WTC11 (cell line): ENCODE measurements around the gene ITGB3. TPM values are rescaled to one million over a fixed set of nuclear protein-coding genes. Genes with fewer than 3 reads are reported as not detected.

Source experiments
- ATAC-seq: fragments of 200-7000 bp; cut with Tn5 transposase; 2 replicates; pipeline ENCODE4 v1.10.0; 2021; ENCODE audit warnings: mild to moderate bottlenecking, moderate library complexity
- CTCF ChIA-PET: fragments of 300-600 bp; sonication (Branson Sonifier 250); formaldehyde crosslinking; loops from one replicate; lab custom pipeline; 2021; ENCODE audit warnings: antibody characterized with exemption; lab: Charles Lee
- POLR2A ChIA-PET: fragments of 350-600 bp; sonication (Branson Sonifier 250); formaldehyde crosslinking; loops from one replicate; lab custom pipeline; 2021; ENCODE audit warnings: antibody characterized with exemption; lab: Charles Lee
- DNase-seq: peaks from one replicate; pipeline ENCODE4 v3.0.0; 2021; ENCODE audit warnings: low spot score
- H3K27ac Mint-ChIP-seq: 2 replicates; pipeline ENCODE4 v1.8.0; 2021; ENCODE audit warnings: mixed read lengths
- H3K27me3 Mint-ChIP-seq: 2 replicates; pipeline ENCODE4 v1.8.0; 2021; ENCODE audit warnings: low read depth, mild to moderate bottlenecking, moderate library complexity, mixed read lengths
- H3K36me3 Mint-ChIP-seq: 2 replicates; pipeline ENCODE4 v1.8.0; 2021; ENCODE audit warnings: mixed read lengths
- H3K4me1 Mint-ChIP-seq: 2 replicates; pipeline ENCODE4 v1.8.0; 2022; ENCODE audit warnings: mixed read lengths
- H3K4me3 Mint-ChIP-seq: 2 replicates; pipeline ENCODE4 v1.8.0; 2021; ENCODE audit warnings: mild to moderate bottlenecking, moderate library complexity, mixed read lengths
- H3K9me3 Mint-ChIP-seq: 2 replicates; pipeline ENCODE4 v1.8.0; 2021; ENCODE audit warnings: mixed read lengths
- ATF1 ChIP-seq: sonication (generic); formaldehyde crosslinking; IDR thresholded peaks from 2 replicates; pipeline ENCODE4 v1.8.1; 2023; ENCODE audit warnings: mild to moderate bottlenecking, moderate library complexity, missing genetic modification reagents
- ETV6 ChIP-seq: sonication (generic); formaldehyde crosslinking; IDR thresholded peaks from 2 replicates; pipeline ENCODE4 v1.8.1; 2022; ENCODE audit warnings: mild to moderate bottlenecking, missing genetic modification reagents
- HMGA2 ChIP-seq: fragments of 250-450 bp; sonication (Bioruptor Pico); IDR thresholded peaks from 2 replicates; pipeline ENCODE4 v1.4.0; 2021; ENCODE audit warnings: mild to moderate bottlenecking, moderate library complexity
- JAZF1 ChIP-seq: fragments of 250-450 bp; sonication (Bioruptor Pico); IDR thresholded peaks from 2 replicates; pipeline ENCODE4 v1.9.0; 2021; ENCODE audit warnings: moderate library complexity, mild to moderate bottlenecking, inconsistent platforms
- MYBL2 ChIP-seq: sonication (generic); formaldehyde crosslinking; IDR thresholded peaks from 2 replicates; pipeline ENCODE4 v1.8.1; 2023; ENCODE audit warnings: mild to moderate bottlenecking, moderate library complexity, missing genetic modification reagents
- NFE2L1 ChIP-seq: sonication (generic); formaldehyde crosslinking; IDR thresholded peaks from 2 replicates; pipeline ENCODE4 v1.8.1; 2023; ENCODE audit warnings: missing genetic modification reagents
- NFYB ChIP-seq: sonication (generic); formaldehyde crosslinking; conservative IDR thresholded peaks from 2 replicates; pipeline ENCODE4 v1.8.0; 2022; ENCODE audit warnings: low read depth, missing genetic modification reagents
- NR3C1 ChIP-seq: sonication (generic); formaldehyde crosslinking; conservative IDR thresholded peaks from 2 replicates; pipeline ENCODE4 v1.8.1; 2023; ENCODE audit warnings: low read depth, mild to moderate bottlenecking, missing genetic modification reagents
- OVOL2 ChIP-seq: fragments of 250-450 bp; sonication (Bioruptor Pico); IDR thresholded peaks from 2 replicates; pipeline ENCODE4 v1.9.0; 2021; ENCODE audit warnings: mild to moderate bottlenecking, borderline replicate concordance
- PRRX2 ChIP-seq: fragments of 250-450 bp; sonication (Bioruptor Pico); IDR thresholded peaks from 2 replicates; pipeline ENCODE4 v1.8.0; 2021; ENCODE audit warnings: mild to moderate bottlenecking
- RELA ChIP-seq: sonication (generic); formaldehyde crosslinking; IDR thresholded peaks from 2 replicates; pipeline ENCODE4 v1.8.1; 2022; ENCODE audit warnings: missing genetic modification reagents, mild to moderate bottlenecking, borderline replicate concordance
- SMAD4 ChIP-seq: sonication (generic); formaldehyde crosslinking; IDR thresholded peaks from 2 replicates; pipeline ENCODE4 v1.8.0; 2022; ENCODE audit warnings: mild to moderate bottlenecking, missing genetic modification reagents
- SP1 ChIP-seq: sonication (generic); formaldehyde crosslinking; conservative IDR thresholded peaks from 2 replicates; pipeline ENCODE4 v1.8.1; 2022; ENCODE audit warnings: missing genetic modification reagents
- total RNA-seq: library from RNA; stranded (reverse); gene quantifications from 3 replicates; pipeline ENCODE4 v1.2.3, GENCODE V29; 2021
- TF ChIP-seq, protein P1 (sequence below): sonication (generic); formaldehyde crosslinking; IDR thresholded peaks from 2 replicates; pipeline ENCODE4 v1.8.1; 2023; ENCODE audit warnings: mild to moderate bottlenecking, missing genetic modification reagents, borderline replicate concordance
- TF ChIP-seq, protein P2 (sequence below): fragments of 250-450 bp; sonication (Bioruptor Pico); IDR thresholded peaks from 2 replicates; pipeline ENCODE4 v1.9.0; 2021; ENCODE audit warnings: mild to moderate bottlenecking
- TF ChIP-seq, protein P3 (sequence below): sonication (generic); formaldehyde crosslinking; conservative IDR thresholded peaks from 2 replicates; pipeline ENCODE4 v1.8.1; 2022; ENCODE audit warnings: mild to moderate bottlenecking, missing genetic modification reagents
- TF ChIP-seq, protein P4 (sequence below): sonication (generic); formaldehyde crosslinking; IDR thresholded peaks from 2 replicates; pipeline ENCODE4 v1.8.1; 2023; ENCODE audit warnings: mild to moderate bottlenecking, missing genetic modification reagents
- TF ChIP-seq, protein P5 (sequence below): sonication (generic); formaldehyde crosslinking; IDR thresholded peaks from 2 replicates; pipeline ENCODE4 v1.8.1; 2023; ENCODE audit warnings: mild to moderate bottlenecking, missing genetic modification reagents

Gene ITGB3
- total RNA-seq, 1 experiment from 2014 or later, result 0.04 TPM

DNA sequence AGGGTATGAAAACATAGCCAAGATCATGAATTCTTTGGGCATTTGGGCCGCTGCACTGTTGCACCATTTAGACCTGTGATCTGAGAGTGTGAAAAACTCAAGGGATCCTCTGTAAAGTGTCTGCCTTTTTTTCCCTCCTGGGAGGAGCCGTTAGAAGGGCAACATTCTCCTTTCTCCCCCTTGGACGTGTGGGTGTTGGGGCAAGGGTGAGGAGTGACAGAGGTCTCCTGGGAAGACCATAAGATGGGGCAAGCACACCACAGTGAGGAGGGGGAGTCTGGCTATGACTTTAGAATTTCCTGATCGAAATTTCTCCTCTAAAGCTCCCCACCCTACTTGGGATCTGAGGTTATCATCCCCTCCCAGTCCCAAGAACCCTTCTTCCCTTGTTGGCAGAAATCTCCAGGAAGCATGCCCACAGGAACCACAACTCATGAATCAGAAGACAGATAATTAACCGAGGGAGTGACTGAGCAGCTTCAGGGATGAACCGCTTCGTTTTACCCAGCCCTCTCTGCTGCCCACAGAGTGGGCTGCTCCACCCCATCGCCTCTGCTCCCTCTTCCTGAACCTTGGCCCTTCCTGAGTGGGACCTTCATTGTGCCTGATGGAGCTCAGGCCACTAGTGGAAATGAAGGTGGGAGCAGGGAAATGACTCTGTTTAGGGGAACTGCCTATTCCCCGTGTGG lies 4.2 kb downstream of the ITGB3 start:
- Mint-ChIP-seq H3K27ac (no peak overlapping the region), H3K36me3 (no peaks in the 10 kb centered on the region), H3K27me3 (peaks cover 53% of the 10 kb centered on the region), H3K4me3 (no peak overlapping the region), H3K4me1 (peaks cover 43% of the 10 kb centered on the region), H3K9me3 (no peaks in the 10 kb centered on the region)
- ChIA-PET POLR2A (no interaction called here), CTCF (no interaction called here)
- DNase-seq, result no peak
- TF ChIP-seq RELA (CRISPR knock-in tag) (no peak), HMGA2 (CRISPR knock-in tag) (no peak), NFE2L1 (CRISPR knock-in tag) (no peak), SMAD4 (CRISPR knock-in tag) (no peak), NR3C1 (CRISPR knock-in tag) (no peak)
- TF ChIP-seq, protein P1, sequence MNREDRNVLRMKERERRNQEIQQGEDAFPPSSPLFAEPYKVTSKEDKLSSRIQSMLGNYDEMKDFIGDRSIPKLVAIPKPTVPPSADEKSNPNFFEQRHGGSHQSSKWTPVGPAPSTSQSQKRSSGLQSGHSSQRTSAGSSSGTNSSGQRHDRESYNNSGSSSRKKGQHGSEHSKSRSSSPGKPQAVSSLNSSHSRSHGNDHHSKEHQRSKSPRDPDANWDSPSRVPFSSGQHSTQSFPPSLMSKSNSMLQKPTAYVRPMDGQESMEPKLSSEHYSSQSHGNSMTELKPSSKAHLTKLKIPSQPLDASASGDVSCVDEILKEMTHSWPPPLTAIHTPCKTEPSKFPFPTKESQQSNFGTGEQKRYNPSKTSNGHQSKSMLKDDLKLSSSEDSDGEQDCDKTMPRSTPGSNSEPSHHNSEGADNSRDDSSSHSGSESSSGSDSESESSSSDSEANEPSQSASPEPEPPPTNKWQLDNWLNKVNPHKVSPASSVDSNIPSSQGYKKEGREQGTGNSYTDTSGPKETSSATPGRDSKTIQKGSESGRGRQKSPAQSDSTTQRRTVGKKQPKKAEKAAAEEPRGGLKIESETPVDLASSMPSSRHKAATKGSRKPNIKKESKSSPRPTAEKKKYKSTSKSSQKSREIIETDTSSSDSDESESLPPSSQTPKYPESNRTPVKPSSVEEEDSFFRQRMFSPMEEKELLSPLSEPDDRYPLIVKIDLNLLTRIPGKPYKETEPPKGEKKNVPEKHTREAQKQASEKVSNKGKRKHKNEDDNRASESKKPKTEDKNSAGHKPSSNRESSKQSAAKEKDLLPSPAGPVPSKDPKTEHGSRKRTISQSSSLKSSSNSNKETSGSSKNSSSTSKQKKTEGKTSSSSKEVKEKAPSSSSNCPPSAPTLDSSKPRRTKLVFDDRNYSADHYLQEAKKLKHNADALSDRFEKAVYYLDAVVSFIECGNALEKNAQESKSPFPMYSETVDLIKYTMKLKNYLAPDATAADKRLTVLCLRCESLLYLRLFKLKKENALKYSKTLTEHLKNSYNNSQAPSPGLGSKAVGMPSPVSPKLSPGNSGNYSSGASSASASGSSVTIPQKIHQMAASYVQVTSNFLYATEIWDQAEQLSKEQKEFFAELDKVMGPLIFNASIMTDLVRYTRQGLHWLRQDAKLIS (CRISPR knock-in tag), result no peak
- ATAC-seq, result no peak

DNA sequence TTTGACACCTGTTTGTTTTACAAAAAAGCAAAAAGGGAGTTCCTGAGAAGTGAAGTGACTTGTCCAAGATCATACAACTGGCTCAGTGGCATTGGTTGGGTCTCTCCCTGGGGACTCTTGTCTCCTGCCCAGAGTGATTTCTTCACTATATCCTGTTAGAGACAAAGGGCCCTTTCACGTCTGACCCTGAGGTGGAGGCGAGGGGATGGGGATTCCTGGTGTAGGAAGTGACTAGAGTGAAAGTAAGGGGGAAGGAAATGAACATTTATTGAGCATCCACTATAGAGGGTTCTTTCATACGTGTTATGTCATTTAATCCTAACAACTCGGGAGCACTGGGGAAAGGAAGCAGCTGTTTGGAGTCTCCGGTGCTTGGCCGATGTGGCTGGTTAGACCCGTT lies 9.0 kb downstream of the ITGB3 start:
- H3K27ac Mint-ChIP-seq, result no peak overlapping the region
- CTCF ChIA-PET, result no interaction called here
- ATAC-seq (no peak), DNase-seq (no peak)
- TF ChIP-seq, protein P2, sequence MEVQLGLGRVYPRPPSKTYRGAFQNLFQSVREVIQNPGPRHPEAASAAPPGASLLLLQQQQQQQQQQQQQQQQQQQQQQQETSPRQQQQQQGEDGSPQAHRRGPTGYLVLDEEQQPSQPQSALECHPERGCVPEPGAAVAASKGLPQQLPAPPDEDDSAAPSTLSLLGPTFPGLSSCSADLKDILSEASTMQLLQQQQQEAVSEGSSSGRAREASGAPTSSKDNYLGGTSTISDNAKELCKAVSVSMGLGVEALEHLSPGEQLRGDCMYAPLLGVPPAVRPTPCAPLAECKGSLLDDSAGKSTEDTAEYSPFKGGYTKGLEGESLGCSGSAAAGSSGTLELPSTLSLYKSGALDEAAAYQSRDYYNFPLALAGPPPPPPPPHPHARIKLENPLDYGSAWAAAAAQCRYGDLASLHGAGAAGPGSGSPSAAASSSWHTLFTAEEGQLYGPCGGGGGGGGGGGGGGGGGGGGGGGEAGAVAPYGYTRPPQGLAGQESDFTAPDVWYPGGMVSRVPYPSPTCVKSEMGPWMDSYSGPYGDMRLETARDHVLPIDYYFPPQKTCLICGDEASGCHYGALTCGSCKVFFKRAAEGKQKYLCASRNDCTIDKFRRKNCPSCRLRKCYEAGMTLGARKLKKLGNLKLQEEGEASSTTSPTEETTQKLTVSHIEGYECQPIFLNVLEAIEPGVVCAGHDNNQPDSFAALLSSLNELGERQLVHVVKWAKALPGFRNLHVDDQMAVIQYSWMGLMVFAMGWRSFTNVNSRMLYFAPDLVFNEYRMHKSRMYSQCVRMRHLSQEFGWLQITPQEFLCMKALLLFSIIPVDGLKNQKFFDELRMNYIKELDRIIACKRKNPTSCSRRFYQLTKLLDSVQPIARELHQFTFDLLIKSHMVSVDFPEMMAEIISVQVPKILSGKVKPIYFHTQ (CRISPR knock-in tag), result no peak
- TF ChIP-seq, protein P3, sequence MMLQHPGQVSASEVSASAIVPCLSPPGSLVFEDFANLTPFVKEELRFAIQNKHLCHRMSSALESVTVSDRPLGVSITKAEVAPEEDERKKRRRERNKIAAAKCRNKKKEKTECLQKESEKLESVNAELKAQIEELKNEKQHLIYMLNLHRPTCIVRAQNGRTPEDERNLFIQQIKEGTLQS (CRISPR knock-in tag), result no peak
- TF ChIP-seq, protein P4, sequence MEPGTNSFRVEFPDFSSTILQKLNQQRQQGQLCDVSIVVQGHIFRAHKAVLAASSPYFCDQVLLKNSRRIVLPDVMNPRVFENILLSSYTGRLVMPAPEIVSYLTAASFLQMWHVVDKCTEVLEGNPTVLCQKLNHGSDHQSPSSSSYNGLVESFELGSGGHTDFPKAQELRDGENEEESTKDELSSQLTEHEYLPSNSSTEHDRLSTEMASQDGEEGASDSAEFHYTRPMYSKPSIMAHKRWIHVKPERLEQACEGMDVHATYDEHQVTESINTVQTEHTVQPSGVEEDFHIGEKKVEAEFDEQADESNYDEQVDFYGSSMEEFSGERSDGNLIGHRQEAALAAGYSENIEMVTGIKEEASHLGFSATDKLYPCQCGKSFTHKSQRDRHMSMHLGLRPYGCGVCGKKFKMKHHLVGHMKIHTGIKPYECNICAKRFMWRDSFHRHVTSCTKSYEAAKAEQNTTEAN (CRISPR knock-in tag), result no peak
- TF ChIP-seq JAZF1 (CRISPR knock-in tag), result no peak
- peaks cover under 1% of the 10 kb centered on the region; the same call in 1 of the 2 replicates for H3K36me3 Mint-ChIP-seq
- H3K4me3 Mint-ChIP-seq, result no peak overlapping the region
- peaks cover 24% of the 10 kb centered on the region for H3K4me1 Mint-ChIP-seq
- H3K27me3 Mint-ChIP-seq, result peaks cover 12% of the 10 kb centered on the region
- POLR2A ChIA-PET, result no interaction called here
- peaks cover 2% of the 10 kb centered on the region for H3K9me3 Mint-ChIP-seq

DNA sequence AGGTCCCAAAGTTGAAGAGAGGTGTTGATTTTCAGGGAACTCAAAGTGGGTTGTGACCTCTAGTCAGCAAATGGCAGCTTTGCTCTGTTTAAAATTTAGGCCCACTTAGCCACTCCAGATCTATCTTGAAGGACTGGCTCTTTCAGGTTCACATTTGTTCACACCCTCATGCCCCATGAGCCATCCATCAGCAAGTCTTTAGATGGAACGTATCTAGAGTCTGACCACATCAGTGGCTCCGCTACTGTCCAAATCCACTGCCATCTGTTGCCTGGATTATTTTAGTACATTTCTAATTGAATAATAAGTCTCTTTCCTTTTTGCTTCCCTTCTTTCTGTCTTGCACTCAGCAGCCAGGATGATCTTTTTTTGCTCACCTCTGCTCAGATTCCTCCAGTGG lies 10.5 kb downstream of the ITGB3 start:
- H3K36me3 Mint-ChIP-seq, result peaks cover 8% of the 10 kb centered on the region
- TF ChIP-seq ETV6 (CRISPR knock-in tag) (no peak), PRRX2 (no peak), NFYB (CRISPR knock-in tag) (no peak), ATF1 (CRISPR knock-in tag) (no peak), SP1 (no peak), OVOL2 (CRISPR knock-in tag) (no peak), MYBL2 (CRISPR knock-in tag) (no peak)
- TF ChIP-seq, protein P3 (CRISPR knock-in tag), result no peak
- TF ChIP-seq, protein P5, sequence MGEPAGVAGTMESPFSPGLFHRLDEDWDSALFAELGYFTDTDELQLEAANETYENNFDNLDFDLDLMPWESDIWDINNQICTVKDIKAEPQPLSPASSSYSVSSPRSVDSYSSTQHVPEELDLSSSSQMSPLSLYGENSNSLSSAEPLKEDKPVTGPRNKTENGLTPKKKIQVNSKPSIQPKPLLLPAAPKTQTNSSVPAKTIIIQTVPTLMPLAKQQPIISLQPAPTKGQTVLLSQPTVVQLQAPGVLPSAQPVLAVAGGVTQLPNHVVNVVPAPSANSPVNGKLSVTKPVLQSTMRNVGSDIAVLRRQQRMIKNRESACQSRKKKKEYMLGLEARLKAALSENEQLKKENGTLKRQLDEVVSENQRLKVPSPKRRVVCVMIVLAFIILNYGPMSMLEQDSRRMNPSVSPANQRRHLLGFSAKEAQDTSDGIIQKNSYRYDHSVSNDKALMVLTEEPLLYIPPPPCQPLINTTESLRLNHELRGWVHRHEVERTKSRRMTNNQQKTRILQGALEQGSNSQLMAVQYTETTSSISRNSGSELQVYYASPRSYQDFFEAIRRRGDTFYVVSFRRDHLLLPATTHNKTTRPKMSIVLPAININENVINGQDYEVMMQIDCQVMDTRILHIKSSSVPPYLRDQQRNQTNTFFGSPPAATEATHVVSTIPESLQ, result no peak
- no peak for DNase-seq
- H3K4me1 Mint-ChIP-seq, result peaks cover 13% of the 10 kb centered on the region
- ATAC-seq, result no peak
- peaks cover 16% of the 10 kb centered on the region for H3K9me3 Mint-ChIP-seq
- POLR2A ChIA-PET, result interaction anchor here (1.0 kb wide), 1 partner anchor 11 kb away, joined by 3 read pairs; no protein-coding TSS in a partner anchor
- H3K27ac Mint-ChIP-seq, result no peak overlapping the region
- no peak overlapping the region for H3K4me3 Mint-ChIP-seq
- H3K27me3 Mint-ChIP-seq, result peaks cover 5% of the 10 kb centered on the region; the same call in 1 of the 2 replicates
- CTCF ChIA-PET, result no interaction called here
